A673 (cell line): ENCODE measurements around the gene KLK15. TPM values are rescaled to one million over a fixed set of nuclear protein-coding genes. Genes with fewer than 3 reads are reported as not detected.

Experiments used
- BruUV-seq: library from RNA; stranded (reverse); fragments of 400-500 nt; replicated peaks from 2 replicates; lab custom pipeline; 2021; lab: Mats Ljungman, UMichigan
- CTCF ChIA-PET: fragments of 300-600 bp; sonication (Branson Sonifier 250); formaldehyde crosslinking; loops from one replicate; lab custom pipeline; 2022; ENCODE audit warnings: antibody characterized with exemption; lab: Charles Lee
- POLR2A ChIA-PET: fragments of 300-600 bp; sonication (Branson Sonifier 250); formaldehyde crosslinking; loops from one replicate; lab custom pipeline; 2022; ENCODE audit warnings: antibody characterized with exemption; ENCODE audit not compliant: low non-redundant PET; lab: Charles Lee
- DNase-seq: peaks from one replicate; pipeline ENCODE4 v3.0.0-alpha.2; 2015; ENCODE audit warnings: low spot score
- H3K27ac ChIP-seq: fragments of 200-600 bp; sonication (generic); 2 replicates; pipeline ENCODE4 v1.5.1; 2016; ENCODE audit warnings: mixed run types, low read depth, mild to moderate bottlenecking, mixed read lengths, antibody characterized with exemption, low read length; ENCODE audit not compliant: poor library complexity, severe bottlenecking
- H3K27me3 ChIP-seq: fragments of 200-600 bp; sonication (generic); replicated peaks from 2 replicates; pipeline ENCODE4 v1.6.1; 2017; ENCODE audit warnings: mixed run types, low read depth, mild to moderate bottlenecking, mixed read lengths, antibody characterized with exemption, low read length; ENCODE audit not compliant: insufficient read depth, poor library complexity
- H3K36me3 ChIP-seq: fragments of 200-600 bp; sonication (generic); 2 replicates; pipeline ENCODE4 v1.6.1; 2016; ENCODE audit warnings: mixed run types, mild to moderate bottlenecking, mixed read lengths, antibody characterized with exemption, low read length; ENCODE audit not compliant: insufficient read depth, poor library complexity, severe bottlenecking
- H3K4me1 ChIP-seq: fragments of 200-600 bp; sonication (generic); 2 replicates; pipeline ENCODE4 v1.6.1; 2017; ENCODE audit warnings: mixed run types, mild to moderate bottlenecking, mixed read lengths, antibody characterized with exemption, low read length; ENCODE audit not compliant: insufficient read depth, poor library complexity, severe bottlenecking
- H3K4me3 ChIP-seq: fragments of 200-600 bp; sonication (generic); 2 replicates; pipeline ENCODE4 v1.5.1; 2016; ENCODE audit warnings: low read depth, mixed run types, mild to moderate bottlenecking, mixed read lengths, low read length; ENCODE audit not compliant: poor library complexity, severe bottlenecking
- H3K9me3 ChIP-seq: fragments of 200-600 bp; sonication (generic); 2 replicates; pipeline ENCODE4 v1.6.1; 2016; ENCODE audit warnings: mixed run types, low read depth, mild to moderate bottlenecking, mixed read lengths, antibody characterized with exemption, low read length; ENCODE audit not compliant: poor library complexity, severe bottlenecking
- EZH2 ChIP-seq: fragments of 200-600 bp; sonication (generic); IDR thresholded peaks from 2 replicates; pipeline ENCODE4 v1.6.1; 2017; ENCODE audit warnings: borderline replicate concordance, low read depth, mild to moderate bottlenecking, mixed read lengths, antibody characterized with exemption, low read length; ENCODE audit not compliant: poor library complexity, severe bottlenecking
- intact Hi-C: fragments of 100-400 bp; cut with micrococcal nuclease; formaldehyde crosslinking; loops from one replicate; pipeline ENCODE4 v1.10.0; 2022; ENCODE audit not compliant: unreplicated experiment
- total RNA-seq: library from RNA; stranded (reverse); gene quantifications from 2 replicates; pipeline ENCODE4 v1.2.3, GENCODE V29; 2021
- TF ChIP-seq, protein P1 (sequence below): fragments of 300-800, 200-600 bp; sonication (generic); conservative IDR thresholded peaks from 2 replicates; pipeline ENCODE4 v1.5.1; 2017; ENCODE audit warnings: low read depth, mild to moderate bottlenecking, antibody characterized with exemption, low read length, moderate library complexity, mixed read lengths

The KLK15 gene
- total RNA-seq, 1 experiment from 2014 or later: not detected

DNA sequence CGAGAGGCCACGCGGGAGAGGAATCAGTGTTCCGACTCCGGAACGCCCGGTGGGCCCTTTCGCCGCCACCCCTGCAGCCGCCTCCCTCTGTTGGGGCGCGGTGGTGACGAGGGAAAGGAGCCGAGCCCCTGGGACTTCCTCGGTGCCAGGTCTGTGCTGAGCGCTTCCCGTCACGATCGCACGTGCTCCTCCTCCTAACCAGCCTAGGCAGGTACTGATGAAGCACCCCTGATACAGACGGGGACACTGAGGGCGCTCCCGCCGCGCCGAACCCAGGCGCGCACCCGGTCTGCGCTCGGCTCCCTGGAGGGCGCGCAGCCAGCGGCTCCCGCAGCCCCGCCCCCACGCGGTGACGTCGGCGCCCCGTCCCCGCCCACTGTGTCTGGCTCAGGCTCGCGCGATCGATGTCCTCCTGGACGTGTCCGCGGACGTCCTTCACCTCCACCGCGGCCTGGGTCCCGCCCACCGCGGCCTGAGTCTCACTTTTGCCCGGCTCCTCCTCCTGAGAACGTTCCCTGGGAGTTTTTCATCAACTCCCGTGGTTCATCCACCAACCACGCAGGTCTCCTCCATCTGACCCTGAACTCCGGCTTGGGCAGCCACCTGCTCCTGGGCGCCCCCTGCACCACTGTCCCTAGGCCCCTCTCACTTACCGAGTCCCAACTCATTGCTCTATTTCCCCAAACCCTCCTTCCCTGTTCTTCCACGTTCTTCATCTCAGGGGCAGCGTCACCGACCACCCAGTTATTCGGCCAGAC, 2.6 kb upstream of the KLK15 start:
- peak overlapping the region; percentile 61 for H3K4me3 ChIP-seq
- ChIA-PET POLR2A (no interaction called here), CTCF (no interaction called here)
- TF ChIP-seq, protein P1, sequence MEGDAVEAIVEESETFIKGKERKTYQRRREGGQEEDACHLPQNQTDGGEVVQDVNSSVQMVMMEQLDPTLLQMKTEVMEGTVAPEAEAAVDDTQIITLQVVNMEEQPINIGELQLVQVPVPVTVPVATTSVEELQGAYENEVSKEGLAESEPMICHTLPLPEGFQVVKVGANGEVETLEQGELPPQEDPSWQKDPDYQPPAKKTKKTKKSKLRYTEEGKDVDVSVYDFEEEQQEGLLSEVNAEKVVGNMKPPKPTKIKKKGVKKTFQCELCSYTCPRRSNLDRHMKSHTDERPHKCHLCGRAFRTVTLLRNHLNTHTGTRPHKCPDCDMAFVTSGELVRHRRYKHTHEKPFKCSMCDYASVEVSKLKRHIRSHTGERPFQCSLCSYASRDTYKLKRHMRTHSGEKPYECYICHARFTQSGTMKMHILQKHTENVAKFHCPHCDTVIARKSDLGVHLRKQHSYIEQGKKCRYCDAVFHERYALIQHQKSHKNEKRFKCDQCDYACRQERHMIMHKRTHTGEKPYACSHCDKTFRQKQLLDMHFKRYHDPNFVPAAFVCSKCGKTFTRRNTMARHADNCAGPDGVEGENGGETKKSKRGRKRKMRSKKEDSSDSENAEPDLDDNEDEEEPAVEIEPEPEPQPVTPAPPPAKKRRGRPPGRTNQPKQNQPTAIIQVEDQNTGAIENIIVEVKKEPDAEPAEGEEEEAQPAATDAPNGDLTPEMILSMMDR: no peak
- no peak for TF ChIP-seq EZH2
- H3K27ac ChIP-seq: peak overlapping the region; percentile 17
- BruUV-seq: no TSS peak
- intact Hi-C loops: no loop called here
- H3K27me3 ChIP-seq: peaks cover 3% of the 10 kb centered on the region
- H3K9me3 ChIP-seq: no peaks in the 10 kb centered on the region
- peaks cover 3% of the 10 kb centered on the region for H3K4me1 ChIP-seq
- H3K36me3 ChIP-seq: no peaks in the 10 kb centered on the region
- DNase-seq: peak; percentile 70

DNA sequence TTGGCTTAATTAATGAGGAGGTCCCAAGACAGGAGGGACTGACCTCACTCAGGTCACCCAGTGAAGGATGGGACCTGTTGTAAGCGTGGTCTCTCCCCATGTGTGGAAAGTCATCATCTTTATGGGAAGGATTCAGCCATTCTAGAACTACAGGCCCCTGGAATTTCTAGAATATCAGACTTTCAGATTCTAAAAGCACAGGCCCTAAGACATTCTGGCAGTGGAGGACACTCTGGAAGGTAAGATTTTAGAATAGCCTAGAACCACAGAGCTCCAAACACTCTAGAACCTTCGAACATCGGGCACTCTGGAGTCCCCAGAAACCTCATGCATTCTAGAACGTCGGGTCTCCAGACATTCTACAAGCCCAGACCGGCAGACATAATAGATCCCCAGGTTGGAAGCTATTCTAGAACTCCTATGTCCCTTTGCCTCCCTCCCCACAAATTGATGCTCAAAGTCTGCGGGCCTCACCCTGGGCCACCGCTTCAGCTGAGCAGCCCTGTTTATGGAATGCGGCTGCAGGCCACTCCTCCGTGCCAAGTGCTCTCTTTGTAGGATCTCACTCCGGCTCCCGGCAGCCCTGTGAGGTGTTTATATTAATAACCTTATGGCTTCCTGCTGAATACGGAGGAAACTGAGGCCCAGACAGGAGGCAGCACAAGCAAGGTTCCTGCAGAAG, 1.9 kb upstream of the KLK15 start:
- Histone ChIP-seq H3K4me3 (peak overlapping the region; percentile 61), H3K9me3 (no peaks in the 10 kb centered on the region), H3K27me3 (no peaks in the 10 kb centered on the region), H3K36me3 (no peaks in the 10 kb centered on the region), H3K4me1 (peaks cover 3% of the 10 kb centered on the region), H3K27ac (peak overlapping the region; percentile 17)
- no TSS peak for BruUV-seq
- intact Hi-C loops: no loop called here
- ChIA-PET CTCF (no interaction called here), POLR2A (no interaction called here)
- DNase-seq: no peak
- TF ChIP-seq, protein P1: no peak
- no peak for TF ChIP-seq EZH2

DNA sequence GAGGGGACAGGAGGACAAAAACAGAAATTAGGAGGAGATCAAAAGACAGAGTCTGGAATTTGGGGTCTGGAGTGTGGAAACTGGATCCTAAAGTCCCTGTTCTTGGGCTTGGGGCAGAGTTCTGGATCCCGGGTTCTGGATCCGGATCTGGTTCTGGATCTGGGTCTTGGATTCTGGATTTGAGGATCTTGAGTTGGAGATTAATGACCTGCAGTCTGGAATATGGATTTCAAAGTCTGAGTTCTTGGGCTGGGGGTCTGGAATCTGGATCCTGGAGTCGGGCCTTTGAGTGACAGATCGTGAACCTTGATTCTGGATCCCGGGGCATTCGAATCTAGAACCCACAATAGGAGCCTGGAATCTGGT, 411 bp upstream of the KLK15 start:
- Histone ChIP-seq H3K27ac (no peak overlapping the region), H3K4me3 (no peak overlapping the region), H3K9me3 (no peaks in the 10 kb centered on the region), H3K27me3 (no peaks in the 10 kb centered on the region), H3K36me3 (no peaks in the 10 kb centered on the region), H3K4me1 (peaks cover 3% of the 10 kb centered on the region)
- DNase-seq: no peak
- ChIA-PET POLR2A (no interaction called here), CTCF (no interaction called here)
- intact Hi-C loops: no loop called here
- TF ChIP-seq, protein P1: no peak
- no TSS peak for BruUV-seq
